Measurements from ENCODE around the gene TMEM221.

DNA sequence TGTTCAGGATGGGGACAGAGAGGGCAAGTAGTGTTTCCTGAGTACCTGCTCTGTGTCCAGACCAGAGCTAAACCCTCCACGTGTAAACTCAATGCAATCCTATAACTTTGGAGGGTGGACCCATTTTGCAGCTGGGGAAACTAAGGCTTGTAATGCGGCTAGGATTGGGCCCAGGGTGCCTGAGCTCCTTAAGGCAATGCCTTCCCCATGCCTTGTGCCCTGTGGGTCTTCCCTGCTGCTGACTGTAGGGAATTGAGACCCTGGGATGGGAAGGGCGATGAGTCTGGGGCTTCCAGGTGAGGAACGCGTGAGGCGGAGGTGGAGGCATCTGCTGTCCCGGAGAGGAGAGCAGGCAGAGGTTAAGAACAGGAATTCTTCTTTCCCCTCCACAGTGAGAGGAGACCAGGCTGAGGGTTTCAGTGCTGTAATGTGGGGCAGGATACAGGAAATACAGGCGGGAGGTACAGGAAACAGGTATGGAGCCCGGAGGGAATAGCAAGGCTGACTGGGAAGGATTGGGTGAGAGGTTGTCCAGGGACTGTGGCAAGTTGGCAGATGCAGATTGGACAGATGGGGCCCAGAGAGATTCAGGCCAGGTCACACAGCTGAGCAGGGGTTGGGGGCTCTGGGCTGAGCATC is 41.0 kb upstream of the TMEM221 start:
- TF ChIP-seq ZFP3 (CRISPR knock-in tag; IDR thresholded peaks at IDR 0.05) (no peak), TCF4 (CRISPR knock-in tag; IDR thresholded peaks at IDR 0.05; ENCODE audit: borderline replicate concordance) (no peak), ZNF70 (CRISPR knock-in tag; IDR thresholded peaks at IDR 0.05) (no peak), CSRNP3 (CRISPR knock-in tag; IDR thresholded peaks at IDR 0.05) (no peak), ZC3H10 (CRISPR knock-in tag; IDR thresholded peaks at IDR 0.05) (no peak), PATZ1 (CRISPR knock-in tag; IDR thresholded peaks at IDR 0.05; ENCODE audit: borderline replicate concordance) (no peak), ISL1 (CRISPR knock-in tag; IDR thresholded peaks at IDR 0.05) (no peak)

All from SK-N-SH treated with all-trans-retinoic acid at 6 μM for 48 hours (cell line).